ENCODE data around the gene ZMAT3.
"Not testable (repeated sequence)": the region's sequence is repeated elsewhere in the genome, so short reads cannot be mapped to it uniquely, and the experiment has no call there.

Gene ZMAT3

DNA sequence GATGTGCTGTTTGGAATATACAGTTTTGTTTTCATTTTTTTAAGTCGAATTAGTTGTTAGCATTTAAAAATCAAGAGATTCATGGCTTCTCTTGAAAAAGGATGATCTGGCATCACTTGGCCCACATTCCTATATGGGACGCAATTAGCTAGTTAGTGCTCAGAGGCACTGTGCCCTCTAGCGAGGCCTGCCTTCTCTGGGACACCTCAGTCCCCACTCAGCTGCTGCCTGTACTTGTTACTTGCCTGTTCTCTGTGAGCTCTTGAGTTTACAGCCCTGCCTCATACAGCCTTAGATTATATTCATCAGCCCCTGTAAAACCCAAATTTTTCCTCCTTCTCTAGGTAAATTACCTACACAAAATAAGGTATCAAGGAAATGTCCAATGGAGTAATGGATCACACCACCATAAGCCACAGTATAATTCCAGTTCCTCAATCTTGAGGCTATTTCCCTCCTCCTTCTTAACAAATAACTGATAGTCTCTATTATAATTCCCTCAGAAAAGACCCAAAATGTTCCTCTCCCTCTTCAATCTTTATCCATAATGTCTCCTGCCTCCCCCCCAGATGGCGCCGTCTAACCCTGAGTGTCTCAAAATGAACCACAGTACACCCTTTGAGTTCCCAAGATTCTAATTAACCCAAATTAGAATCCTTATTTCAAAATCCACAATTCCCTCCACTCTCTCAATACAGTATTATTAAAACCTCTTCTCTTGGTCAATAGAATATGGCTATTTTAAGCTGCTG is 2.7 kb downstream of the ZMAT3 start:
- DNase-seq (ENCODE audit: low read depth in 2 of 2) = no peak

DNA sequence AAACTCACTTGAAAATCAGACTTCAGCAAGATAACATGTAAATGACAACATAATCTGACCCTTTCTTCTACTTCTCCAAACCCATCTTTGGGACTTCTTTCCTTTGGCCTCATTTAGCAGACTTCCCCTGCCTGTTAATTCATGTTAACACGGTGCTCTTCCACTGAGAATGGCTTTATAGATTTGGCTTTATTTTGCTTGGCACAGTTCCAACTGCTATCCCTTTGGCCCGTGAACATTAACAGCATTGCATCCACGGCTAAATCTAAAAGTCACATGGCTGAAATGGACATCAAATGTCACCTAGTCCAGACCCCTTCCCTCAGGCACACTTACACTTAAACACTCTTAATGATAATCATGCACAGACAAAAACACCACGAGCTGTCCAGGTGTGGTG is 3.8 kb downstream of the ZMAT3 start:
- no peak for DNase-seq (ENCODE audit: low read depth in 2 of 2)

DNA sequence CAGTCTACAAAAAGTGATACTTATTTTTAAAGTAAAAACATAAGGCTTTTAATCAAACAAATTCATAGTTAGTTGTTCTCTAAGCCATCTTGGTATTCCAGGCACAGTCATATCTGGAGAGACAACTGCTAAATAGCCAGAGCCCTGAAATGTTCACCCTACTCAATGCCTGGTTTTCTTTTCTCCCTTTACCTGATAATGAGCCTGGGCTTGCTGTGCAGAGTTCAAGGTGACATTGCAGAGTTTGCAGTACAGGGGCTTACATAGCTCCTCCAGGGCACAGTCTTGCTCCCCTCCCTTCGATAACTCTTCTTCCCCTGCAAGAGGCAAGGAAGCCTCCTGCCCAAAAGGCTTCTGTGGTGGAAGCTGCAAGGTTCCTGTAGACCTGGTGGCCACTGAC is 4.3 kb downstream of the ZMAT3 start:
- DNase-seq (ENCODE audit: low read depth in 2 of 2) = no peak

DNA sequence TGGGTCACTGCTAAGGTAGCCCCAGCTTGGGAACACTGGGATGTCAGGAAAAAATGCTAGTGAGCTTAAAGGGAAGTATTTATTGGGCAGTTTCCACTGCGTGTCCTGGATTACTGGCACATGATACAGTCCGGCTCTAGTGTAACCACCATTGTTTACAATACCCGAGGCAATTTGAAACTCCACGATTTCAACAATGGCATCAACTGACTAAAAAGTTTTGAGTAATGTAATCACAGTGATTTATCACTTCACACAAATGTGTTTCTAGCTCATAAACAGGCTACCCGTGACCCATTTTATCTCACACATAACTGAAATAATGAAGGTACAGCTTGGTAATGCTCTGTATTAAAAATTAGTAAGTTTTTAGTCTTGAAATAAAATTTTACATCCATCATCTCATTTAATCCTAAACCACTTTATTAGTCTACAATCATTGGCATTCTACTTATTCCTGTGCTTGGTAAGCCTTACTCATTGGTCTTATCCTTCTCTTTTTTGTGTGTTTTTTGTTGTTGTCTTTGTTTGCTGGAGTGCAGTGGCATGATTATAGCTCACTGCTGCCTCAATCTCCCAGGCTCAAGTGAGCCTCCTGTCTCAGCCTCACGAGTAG is 7.6 kb downstream of the ZMAT3 start:
- DNase-seq (ENCODE audit: low read depth in 2 of 2) = no peak

DNA sequence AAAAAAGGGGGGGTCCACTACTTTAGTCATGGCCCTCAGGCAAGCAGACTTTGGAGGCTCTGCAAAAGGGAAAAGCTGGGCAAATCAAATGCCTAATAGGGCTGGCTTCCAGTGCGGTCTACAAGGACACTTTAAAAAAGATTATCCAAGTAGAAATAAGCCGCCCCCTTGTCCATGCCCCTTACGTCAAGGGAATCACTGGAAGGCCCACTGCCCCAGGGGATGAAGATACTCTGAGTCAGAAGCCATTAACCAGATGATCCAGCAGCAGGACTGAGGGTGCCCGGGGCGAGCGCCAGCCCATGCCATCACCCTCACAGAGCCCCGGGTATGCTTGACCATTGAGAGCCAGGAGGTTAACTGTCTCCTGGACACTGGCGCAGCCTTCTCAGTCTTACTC is 15.3 kb downstream of the ZMAT3 start:
- DNase-seq (ENCODE audit: low read depth in 2 of 2) = no peak

DNA sequence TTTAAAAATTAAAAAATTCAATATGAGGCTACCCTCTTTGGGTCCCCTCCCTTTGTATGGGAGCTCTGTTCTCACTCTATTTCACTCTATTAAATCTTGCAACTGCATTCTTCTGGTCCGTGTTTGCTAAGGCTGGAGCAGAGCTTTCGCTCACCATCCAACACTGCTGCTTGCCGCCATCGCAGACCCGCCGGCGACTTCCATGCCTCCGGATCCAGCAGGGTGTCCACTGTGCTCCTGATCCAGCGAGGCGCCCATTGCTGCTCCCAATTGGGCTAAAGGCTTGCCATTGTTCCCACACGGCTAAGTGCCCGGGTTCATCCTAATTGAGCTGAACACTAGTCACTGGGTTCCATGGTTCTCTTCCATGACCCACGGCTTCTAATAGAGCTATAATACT is 17.0 kb downstream of the ZMAT3 start:
- not testable (repeated sequence) for DNase-seq (ENCODE audit: low read depth in 2 of 2)

DNA sequence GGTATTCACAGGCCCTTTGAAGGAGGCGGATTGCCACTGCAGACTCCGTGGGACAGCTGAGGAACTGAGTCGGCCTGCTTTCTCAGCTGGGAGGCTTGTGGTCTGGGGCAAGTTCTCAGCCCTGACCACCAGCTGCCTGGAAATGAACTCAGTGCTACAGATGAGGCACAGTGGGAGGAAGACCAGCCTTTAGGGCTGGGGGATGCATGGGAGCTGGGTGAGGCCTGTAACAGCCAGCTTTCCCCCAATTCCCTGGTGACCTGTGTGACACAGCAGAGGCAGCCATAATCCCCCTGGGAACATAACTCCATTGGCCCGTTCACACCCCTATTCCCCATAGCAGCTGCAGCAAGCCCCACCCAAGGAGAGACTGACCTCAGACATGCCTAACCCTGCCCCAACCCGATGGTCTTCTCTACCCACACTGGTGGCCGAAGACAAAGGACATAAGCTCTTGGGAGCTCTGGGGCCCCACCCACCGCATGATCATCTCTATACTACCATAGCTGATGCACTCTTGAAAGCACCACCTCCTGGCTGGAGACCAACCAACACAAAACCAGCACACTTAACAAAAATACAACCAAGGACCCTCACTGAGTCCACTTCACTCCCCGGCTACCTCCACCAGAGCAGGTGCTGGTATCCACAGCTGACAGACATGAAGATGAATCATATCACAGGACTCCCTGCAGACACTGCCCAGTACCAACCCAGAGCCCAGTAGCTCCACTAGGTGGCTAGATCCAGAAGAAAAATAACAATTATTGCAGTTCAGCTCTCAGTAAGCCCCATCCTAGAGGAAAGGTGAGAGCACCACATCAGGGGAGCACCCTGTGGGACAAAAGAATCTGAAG is 24.9 kb downstream of the ZMAT3 start:
- DNase-seq (ENCODE audit: low read depth in 2 of 2) = no peak

DNA sequence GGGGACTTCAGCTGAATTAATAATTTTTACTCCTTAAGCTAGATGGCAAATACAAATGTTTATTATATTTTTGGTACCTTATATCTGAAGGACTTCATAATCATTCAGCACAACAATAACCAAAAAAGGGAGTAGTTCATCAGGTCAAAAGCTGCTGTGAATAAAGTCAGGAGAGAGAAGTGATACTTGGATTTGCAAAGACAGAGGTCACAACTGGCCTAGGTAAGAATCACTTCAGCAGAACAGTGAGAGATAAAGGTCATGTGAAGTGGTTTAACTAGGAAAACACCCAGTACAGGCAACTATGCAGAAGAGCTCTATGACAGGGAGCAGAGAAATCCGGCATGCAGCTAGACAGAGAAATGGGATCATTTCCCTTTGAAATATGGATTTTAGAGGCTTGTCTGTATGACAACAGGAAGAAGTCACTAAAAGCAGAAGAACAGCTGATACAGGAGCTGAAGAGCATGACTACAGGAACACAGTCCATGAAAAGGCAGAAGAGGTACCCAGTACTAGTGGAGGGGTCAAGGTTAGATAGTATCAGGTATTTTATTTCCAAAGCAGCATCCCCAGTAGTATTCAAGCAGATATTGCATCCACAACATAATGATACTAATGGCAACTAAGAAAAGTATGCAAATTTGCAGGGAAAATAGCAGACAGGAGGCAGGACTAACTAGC is 25.7 kb downstream of the ZMAT3 start:
- no peak for DNase-seq (ENCODE audit: low read depth in 2 of 2)

DNA sequence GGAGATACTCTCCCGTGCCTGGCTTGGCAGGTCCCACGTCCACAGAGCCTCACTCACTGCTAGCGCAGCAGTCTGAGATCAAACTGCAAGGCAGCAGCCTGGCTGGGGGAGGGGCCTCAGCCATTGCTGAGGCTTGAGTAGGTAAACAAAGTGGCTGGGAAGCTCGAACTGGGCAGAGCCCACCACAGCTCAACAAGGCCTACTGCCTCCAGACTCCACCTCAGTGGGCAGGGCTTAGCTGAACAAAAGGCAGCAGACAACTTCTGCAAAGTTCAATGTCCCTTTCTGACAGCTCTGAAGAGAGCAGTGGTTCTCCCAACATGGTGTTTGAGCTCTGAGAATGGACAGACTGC is 32.7 kb downstream of the ZMAT3 start:
- not testable (repeated sequence) for DNase-seq (ENCODE audit: low read depth in 2 of 2)

DNA sequence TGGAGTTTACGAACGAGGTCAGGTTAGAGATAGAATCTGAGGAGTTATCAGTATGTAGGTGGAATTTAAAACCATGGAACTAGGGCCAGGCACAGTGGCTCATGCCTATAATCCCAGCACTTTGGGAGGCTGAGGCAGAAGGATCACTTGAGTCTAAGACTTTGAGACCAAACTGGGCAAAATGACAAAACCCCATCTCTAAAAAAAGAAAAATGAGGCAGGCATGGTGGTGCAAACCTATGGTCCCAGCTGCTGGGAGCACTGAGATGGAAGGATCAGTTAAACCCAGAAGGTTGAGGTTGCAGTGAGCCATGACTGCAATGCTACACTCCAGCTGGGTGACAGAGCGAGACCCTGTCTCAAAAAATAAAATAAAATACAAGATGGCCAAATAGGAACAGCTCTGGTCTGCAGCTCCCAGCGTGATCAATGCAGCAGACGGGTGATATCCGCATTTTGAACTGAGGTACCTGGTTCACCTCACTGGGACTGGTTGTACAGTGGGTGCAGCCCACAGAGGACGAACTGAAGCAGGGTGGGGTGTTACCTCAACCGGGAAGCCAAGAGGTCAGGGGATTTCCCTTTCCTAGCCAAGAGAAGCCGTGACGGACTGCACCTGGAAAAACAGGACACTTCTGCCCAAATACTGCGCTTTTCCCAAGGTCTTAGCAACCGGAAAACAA is 33.3 kb downstream of the ZMAT3 start:
- no peak for DNase-seq (ENCODE audit: low read depth in 2 of 2)

DNA sequence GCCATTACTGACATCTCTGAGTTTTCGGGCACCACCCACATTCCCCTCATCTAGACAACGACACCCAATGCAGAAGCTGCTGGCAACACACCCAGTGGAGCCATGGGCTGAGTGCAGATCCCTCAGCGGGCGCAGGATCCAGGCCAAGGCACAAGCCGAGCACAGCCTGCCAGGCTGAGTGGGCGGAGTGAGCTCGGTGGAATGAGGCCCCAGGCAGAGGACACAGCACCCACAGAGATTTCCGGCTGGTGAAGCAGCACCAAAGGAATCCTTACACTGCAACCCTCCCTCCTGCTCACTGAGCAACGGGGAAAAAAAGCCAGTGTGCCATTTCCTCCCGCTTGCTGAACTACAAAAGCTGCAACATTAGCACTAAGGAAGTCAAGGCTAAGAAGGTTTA is 34.3 kb downstream of the ZMAT3 start:
- no peak for DNase-seq (ENCODE audit: low read depth in 2 of 2)

DNA sequence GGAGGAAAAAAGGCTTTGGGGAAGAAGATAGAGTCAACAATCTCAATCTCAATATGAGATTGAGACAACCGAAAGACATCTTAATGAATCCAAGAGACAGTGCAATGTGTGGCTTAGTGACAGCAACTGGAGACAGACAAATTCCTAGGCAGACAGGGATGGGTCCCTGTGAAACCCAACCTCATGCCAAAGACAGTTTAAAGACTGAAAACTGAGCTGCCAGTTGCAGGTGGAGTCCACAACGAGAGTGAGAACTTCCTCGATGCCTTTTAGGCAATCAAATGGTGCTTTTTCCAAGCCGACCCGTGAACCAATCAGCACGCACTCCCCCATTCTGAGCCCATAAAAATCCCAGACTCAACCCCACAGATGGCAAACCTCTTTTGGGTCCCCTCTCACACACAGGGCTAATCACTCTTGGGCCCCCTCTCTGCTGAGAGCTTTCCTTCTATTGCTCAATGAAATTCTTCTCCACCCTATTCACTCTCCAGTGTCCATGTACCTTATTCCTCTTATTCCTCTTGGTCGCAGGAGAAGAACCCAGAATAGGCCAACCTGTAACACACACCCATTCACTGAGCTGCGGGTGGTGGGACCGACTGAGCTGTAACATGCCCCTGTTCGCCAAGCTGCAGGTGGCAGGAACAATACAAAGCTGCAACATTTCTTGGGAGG is 34.8 kb downstream of the ZMAT3 start:
- DNase-seq (ENCODE audit: low read depth in 2 of 2) = no peak

DNA sequence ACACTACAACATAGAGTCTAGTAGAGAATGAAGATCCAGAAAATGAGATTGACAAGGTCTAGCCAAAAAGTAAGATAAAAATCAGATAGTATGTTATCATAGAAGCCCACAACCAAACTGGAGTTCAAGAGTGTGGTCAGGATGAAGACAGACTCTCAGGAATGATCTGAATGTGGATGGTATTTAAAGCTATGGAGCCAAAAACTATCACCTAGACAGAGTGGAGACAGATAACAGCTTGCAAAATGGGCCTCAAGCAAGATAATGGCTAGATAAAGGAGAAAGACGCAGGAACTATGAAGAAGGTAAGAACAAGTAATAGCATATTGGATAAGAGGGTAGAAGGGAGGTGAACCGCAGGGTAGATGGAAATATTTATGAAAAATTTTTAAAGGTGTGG is 35.4 kb downstream of the ZMAT3 start:
- no peak for DNase-seq (ENCODE audit: low read depth in 2 of 2)

DNA sequence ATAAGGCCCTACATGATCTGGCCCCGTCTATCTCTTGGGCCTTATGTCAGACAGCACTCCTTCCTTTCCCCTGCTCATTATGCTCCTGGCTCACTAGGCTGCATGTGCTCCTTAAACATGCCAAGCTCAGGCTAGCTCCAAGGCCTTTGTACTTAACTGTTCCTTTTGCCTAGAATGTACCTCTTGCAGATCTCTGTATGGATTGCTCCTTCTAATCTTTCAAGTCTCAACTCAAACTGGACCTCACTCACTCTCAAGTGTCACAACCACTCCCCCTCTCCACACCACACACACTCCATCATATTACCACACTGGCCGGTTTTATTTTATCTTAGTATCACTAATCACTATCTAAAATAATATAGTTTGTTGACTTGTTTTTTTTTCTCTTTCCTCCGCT is 36.4 kb downstream of the ZMAT3 start:
- DNase-seq (ENCODE audit: low read depth in 2 of 2) = no peak

DNA sequence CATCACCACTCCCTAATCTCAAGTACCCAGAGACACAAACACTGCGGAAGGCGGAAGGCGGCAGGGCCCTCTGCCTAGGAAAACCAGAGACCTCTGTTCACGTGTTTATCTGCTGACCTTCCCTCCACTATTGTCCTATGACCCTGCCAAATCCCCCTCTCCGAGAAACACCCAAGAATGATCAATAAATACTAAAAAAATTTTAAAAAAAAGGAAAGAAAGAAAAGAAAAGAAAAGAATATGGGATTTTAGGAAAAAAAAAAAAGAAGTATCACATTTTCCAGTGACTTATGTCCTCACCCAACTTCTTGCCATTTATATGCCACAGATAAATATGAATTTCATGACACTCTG is 38.3 kb downstream of the ZMAT3 start:
- not testable (repeated sequence) for DNase-seq (ENCODE audit: low read depth in 2 of 2)

DNA sequence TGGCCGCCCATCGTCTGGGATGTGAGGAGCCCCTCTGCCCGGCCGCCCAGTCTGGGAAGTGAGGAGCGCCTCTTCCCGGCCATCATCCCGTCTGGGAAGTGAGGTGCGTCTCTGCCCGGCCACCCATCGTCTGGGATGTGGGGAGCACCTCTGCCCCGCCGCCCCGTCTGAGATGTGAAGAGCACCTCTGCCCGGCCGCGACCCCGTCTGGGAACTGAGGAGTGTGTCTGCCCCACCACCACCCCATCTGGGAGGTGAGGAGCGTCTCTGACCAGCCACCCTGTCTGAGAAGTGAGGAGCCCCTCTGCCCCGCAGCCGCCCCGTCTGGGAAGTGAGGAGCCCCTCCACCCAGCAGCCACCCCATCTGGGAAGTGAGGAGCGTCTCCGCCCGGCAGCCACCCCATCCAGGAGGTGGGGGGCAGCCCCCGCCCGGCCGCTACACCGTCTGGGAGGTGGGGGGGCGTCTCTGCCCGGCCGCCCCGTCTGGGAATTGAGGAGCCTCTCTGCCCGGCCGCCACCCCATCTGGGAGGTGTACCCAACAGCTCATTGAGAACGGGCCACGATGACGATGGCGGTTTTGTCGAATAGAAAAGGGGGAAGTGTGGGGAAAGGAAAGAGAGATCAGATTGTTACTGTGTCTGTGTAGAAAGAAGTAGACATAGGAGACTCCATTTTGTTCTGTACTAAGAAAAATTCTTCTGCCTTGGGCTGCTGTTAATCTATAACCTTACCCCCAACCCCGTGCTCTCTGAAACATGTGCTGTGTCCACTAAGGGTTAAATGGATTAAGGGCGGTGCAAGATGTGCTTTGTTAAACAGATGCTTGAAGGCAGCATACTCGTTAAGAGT is 38.9 kb downstream of the ZMAT3 start:
- not testable (repeated sequence) for DNase-seq (ENCODE audit: low read depth in 2 of 2)

DNA sequence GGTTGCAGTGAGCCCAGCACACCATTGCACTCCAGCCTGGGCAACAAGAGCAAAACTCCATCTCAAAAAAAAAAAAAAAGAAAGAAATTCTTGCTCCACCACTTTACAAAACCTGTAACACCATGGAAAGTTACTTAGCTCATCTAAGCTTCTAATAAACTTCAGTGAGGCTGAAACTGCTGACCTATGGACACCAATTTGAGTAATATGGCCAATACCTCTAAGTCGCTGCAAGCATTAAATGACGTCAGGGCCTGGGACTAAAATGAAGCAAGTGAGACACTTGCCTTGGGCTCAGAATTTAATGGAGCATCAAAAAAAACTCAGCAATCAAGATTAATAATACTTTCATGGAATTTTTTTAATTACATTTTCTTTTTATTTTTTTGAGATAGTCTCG is 42.5 kb downstream of the ZMAT3 start:
- no peak for DNase-seq (ENCODE audit: low read depth in 2 of 2)

DNA sequence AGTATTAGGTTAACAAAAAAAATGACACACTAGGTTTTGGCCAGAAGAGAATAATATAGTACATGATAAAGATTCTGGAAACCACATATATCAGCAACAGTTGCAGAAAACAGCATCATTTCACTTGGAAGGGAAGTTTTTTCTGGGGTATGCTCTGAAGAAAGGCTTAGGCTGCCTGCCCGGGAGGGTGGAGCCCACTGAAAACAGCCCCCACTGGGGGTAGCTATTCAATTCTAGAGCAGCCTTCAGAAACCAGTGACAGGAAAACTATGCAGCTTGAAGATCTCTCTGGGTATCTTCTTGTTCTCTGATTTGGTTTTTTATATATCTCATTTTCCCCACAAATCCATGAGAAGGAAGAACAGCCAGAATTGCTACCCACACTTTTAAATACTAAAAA is 43.2 kb downstream of the ZMAT3 start:
- no peak for DNase-seq (ENCODE audit: low read depth in 2 of 2)

DNA sequence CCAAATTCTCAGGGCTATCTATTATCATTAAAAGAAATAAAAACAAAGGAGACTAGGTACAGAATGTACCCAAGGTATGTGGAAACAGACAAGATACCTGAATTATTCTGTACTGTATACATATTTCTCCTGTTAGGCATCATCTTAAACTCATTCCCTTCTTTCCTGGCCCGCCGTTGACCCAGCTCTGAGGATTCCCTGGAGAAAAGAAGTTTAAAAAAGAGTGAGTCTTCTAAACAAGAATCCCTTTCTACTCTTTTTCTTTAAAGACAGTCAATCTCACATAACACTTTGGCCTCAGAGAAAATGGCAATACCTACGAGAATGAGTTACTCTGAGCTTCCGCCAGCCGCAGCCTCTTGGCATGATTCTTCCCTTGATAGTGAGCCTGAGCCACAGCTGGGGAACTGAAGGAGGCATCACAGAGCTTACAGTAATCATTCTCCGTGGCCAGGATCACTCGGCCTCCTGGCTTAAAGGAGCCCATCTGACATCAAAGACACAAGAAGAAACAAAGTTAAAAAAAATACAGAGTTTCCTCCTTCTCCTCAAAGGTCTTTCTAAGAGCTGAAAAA is 44.2 kb downstream of the ZMAT3 start:
- DNase-seq (ENCODE audit: low read depth in 2 of 2) = no peak

DNA sequence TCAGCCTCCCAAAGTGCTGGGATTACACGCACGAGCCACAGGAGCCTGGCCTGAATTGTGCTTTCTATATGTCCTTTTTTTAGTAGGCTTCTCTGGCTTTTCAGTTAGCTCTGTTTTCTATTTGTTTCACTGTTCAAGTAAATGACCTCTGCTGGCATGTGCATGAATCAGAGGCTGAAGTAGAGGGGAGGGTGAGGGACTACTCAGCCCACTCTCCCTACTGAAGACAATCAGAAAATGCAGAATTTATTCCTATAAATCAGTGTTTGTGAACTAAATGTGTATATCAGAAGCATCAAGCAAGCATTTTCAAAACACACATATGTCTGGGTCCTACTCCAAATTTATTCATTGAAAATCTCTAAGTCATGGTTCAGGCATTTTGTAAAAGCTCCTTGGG is 45.0 kb downstream of the ZMAT3 start:
- DNase-seq (ENCODE audit: low read depth in 2 of 2) = no peak
